Omental fat pad (tissue), 4 donors: ENCODE results near the gene RNF166. TPM values are rescaled to one million over a fixed set of nuclear protein-coding genes. Genes with fewer than 3 reads are reported as not detected.

ENCODE experiments used
- ATAC-seq: fragments of 150-250 bp; one replicate; pipeline ENCODE4 v1.9.1; 2016; ENCODE audit warnings: mild to moderate bottlenecking, moderate library complexity; ENCODE audit not compliant: low FRiP score
- DNase-seq: peaks from one replicate; pipeline ENCODE4 v3.0.0-alpha.2; 2019; ENCODE audit warnings: low spot score
- total RNA-seq, 4 donors: library from RNA; depleted of rRNA; stranded (reverse); fragments of >200 nt; gene quantifications; one replicate each; pipeline ENCODE4 v1.1.0, GENCODE V29; 2016
- TF ChIP-seq, protein P1 (sequence below), 3 donors: fragments of 450-650 bp; IDR thresholded peaks; one replicate each; pipeline ENCODE4 v1.5.1; 2016 to 2017; ENCODE audit warnings: antibody characterized with exemption in 3 of 3, mild to moderate bottlenecking in 3 of 3, moderate library complexity in 2 of 3

RNF166 gene
- total RNA-seq, 4 donors from 2014 or later = 13.5 to 36.4 (median 20.2) TPM

- ATAC-seq (no peak), DNase-seq (no peak)
Observed at GRCh38 chr16:88713054-88713453, 6.8 kb upstream of the RNF166 start.

GRCh38 chr16:88712362-88712979 is 6.3 kb upstream of the RNF166 start:
- DNase-seq (no peak), ATAC-seq (no peak)
- TF ChIP-seq, protein P1, sequence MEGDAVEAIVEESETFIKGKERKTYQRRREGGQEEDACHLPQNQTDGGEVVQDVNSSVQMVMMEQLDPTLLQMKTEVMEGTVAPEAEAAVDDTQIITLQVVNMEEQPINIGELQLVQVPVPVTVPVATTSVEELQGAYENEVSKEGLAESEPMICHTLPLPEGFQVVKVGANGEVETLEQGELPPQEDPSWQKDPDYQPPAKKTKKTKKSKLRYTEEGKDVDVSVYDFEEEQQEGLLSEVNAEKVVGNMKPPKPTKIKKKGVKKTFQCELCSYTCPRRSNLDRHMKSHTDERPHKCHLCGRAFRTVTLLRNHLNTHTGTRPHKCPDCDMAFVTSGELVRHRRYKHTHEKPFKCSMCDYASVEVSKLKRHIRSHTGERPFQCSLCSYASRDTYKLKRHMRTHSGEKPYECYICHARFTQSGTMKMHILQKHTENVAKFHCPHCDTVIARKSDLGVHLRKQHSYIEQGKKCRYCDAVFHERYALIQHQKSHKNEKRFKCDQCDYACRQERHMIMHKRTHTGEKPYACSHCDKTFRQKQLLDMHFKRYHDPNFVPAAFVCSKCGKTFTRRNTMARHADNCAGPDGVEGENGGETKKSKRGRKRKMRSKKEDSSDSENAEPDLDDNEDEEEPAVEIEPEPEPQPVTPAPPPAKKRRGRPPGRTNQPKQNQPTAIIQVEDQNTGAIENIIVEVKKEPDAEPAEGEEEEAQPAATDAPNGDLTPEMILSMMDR (IDR thresholded peaks at IDR 0.05) = no peak

More at GRCh38 chr16:88713054-88713453, 6.8 kb upstream of the RNF166 start:
- TF ChIP-seq, protein P1 (IDR thresholded peaks at IDR 0.05) = no peak

DNA sequence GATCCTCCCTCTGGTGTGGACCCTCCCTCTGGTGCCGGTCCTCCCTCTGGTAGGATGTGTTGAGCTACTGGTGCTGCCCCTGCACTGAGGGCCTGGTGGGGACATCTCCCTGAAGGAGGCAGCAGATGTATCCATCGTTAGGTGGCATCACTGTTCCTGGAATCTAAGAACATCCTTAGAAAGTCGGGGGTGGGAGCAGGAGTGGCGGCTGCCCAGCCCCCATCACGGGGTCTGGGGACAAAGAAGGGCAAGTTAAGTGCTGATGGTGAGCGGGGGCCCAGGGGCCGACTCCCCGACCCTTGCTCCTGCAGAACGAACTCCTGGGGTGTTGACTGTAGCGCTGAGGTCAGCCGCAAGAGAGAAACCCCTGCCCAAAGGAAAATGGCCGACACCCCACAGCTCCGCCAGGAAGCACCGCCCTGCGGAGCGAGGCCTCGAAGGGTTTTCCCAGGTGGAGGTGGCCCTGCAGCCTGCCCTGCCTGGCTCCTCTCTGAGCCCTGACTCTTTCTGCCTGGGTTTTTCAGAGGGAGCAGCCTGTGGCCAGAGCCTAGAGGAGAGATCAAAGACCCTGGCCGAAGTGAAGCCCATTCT is 5.6 kb upstream of the RNF166 start:
- TF ChIP-seq, protein P1 (IDR thresholded peaks at IDR 0.05) = no peak
- DNase-seq = no peak
- ATAC-seq = no peak

- ATAC-seq (no peak), DNase-seq (no peak)
- TF ChIP-seq, protein P1 (IDR thresholded peaks at IDR 0.05) = no peak
Observed at GRCh38 chr16:88710556-88710955, 4.3 kb upstream of the RNF166 start.

- no peak for ATAC-seq
Observed at GRCh38 chr16:88706965-88707826, 988 bp upstream of the RNF166 start.

DNA sequence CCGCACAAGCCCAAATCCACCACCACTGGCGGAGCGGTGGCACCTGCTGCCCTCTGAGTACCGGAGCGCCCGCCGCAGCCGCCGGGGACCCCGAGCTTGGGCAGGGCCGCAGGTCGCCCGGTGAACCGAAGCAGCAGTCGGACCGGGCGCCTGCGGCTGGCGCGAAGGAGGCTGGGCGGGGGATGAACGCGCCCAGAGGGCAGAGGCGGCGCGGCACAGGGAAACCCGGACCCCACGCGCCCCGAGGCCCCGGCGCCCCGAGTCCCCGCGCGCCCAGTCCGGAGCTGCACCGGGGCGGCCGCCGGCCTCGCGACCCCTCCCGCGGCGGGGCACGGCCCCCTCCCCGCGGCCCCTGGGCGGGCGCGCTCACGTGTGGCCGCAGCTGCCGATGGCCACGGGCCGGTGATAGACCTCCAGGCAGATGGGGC is 393 bp downstream of the RNF166 start:
- TF ChIP-seq, protein P1 (IDR thresholded peaks at IDR 0.05) = no peak
- DNase-seq (no peak), ATAC-seq (peak; percentile 21)

More at GRCh38 chr16:88706965-88707826, 988 bp upstream of the RNF166 start:
- TF ChIP-seq, protein P1 (IDR thresholded peaks at IDR 0.05) = no peak
- no peak for DNase-seq
